GM10248 (cell line): Measurements from ENCODE around the gene NOS2.
"Not testable (repeated sequence)": the region's sequence is repeated elsewhere in the genome, so short reads cannot be mapped to it uniquely, and the experiment has no call there.

Source experiments
- CTCF ChIA-PET: fragments of 300-600 bp; sonication (Branson Sonifier 250); formaldehyde crosslinking; extraction: SDS; loops from one replicate; lab custom pipeline; 2021; ENCODE audit warnings: antibody characterized with exemption; lab: Yijun Ruan, JAX
- POLR2A ChIA-PET: fragments of 350-650 bp; sonication (Branson Sonifier 250); formaldehyde crosslinking; extraction: SDS; loops from one replicate; lab custom pipeline; 2020; ENCODE audit warnings: antibody characterized with exemption; lab: Yijun Ruan, JAX
- DNase-seq: peaks from one replicate; pipeline ENCODE4 v3.0.0; 2012; ENCODE audit errors: extremely low spot score
- TF ChIP-seq, protein P1 (sequence below): IDR thresholded peaks from 2 replicates; pipeline ENCODE4 v1.5.1; 2012; ENCODE audit warnings: mild to moderate bottlenecking, low read depth; ENCODE audit errors: extremely low read depth, missing control alignments, control extremely low read depth

NOS2 gene

DNA sequence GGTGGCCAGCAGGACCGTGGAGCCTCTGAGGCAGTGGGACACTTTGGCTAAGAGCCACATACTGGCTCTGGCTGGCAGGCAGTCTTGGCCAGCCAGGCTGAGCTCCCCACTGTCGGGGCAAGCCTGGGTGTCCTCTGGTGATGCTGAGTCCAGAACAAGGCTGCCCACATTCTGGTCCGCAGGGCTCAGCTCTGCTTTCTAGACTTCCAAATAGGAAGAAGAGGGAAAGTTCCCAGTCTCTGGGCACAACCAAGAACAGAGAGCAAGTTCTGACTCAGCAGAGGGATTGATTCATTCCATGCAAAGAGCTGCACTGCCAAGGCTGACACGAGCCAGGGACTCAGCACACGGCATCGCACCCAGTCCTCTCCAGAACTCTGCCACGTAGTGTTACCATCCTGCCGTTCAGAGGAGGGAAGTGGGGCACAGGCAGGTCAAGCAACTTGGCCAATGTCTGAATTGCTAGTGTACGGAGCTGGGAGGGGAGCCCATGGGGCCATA, 58.9 kb downstream of the NOS2 start:
- POLR2A ChIA-PET, result no interaction called here

DNA sequence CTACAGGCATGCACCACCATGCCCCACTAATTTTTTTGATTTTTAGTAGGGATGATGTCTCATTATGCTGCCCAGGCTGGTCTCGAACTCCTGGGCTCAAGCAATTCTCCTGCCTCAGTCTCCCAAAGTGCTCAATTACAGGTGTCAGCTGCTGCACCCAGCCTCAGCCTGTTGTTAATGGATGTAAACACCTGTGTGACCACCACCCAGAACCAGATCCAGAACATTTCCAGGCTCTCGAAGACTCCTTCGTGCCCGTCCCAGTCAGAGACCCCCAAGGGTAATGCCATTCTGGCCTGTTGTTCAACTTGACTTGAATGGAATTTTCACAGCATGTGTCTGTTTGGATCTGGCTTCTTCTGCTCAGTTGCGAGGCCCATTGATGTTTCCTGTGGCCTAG, 59.8 kb downstream of the NOS2 start:
- CTCF ChIA-PET, result interaction anchor here (1.1 to 6.6 kb wide), 3 partner anchors 16 to 153 kb away, joined by 3 to 34 read pairs (median 4); no protein-coding TSS in a partner anchor
- DNase-seq, POLR2A ChIA-PET: not testable (repeated sequence)

More for the DNA sequence above, 58.9 kb downstream of the NOS2 start:
- no peak for DNase-seq
- CTCF ChIA-PET, result interaction anchor here (1.1 to 6.6 kb wide), 4 partner anchors 15 to 152 kb away, joined by 3 to 34 read pairs (median 6); no protein-coding TSS in a partner anchor
- TF ChIP-seq, protein P1, sequence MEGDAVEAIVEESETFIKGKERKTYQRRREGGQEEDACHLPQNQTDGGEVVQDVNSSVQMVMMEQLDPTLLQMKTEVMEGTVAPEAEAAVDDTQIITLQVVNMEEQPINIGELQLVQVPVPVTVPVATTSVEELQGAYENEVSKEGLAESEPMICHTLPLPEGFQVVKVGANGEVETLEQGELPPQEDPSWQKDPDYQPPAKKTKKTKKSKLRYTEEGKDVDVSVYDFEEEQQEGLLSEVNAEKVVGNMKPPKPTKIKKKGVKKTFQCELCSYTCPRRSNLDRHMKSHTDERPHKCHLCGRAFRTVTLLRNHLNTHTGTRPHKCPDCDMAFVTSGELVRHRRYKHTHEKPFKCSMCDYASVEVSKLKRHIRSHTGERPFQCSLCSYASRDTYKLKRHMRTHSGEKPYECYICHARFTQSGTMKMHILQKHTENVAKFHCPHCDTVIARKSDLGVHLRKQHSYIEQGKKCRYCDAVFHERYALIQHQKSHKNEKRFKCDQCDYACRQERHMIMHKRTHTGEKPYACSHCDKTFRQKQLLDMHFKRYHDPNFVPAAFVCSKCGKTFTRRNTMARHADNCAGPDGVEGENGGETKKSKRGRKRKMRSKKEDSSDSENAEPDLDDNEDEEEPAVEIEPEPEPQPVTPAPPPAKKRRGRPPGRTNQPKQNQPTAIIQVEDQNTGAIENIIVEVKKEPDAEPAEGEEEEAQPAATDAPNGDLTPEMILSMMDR, result no peak

DNA sequence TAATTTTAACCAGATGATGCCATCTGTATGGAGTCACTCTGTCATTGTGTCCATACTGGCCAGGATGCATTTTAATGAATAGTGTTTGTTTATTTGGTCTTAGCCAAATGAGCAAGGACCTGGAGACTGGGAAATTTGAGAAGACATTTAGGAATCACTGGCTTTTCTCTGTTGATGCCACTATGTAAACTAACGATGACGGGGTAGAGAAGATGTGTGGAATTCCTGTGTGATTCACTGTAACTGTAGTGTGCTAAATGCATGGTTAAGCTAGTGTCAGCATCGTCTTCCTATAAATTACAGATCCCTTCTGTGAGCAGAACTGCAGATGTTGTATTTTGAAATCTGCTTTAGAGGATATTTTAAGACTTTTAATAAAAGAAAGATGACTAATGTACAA, 66.6 kb downstream of the NOS2 start:
- TF ChIP-seq, protein P1, result no peak
- DNase-seq, result no peak
- CTCF ChIA-PET, result no interaction called here
- POLR2A ChIA-PET, result no interaction called here

DNA sequence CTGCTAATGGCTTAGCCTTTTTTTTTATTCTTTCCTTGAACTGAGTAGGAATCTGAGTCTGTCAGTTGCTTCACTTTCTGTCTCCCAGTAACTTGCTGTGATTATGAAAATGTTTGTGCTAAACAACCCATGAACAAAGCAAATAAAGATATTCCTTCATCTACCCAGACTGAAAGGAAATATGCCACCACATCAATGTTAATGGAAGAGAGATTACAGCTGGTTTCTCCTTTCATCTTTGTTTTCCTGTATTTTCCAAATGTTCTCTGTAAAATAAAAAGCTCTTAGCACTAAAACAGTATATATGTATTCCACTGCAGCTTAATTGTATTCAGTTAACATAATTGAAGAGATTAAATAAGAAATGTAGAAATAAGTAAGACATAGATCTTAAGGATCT, 67.6 kb downstream of the NOS2 start:
- DNase-seq, POLR2A ChIA-PET: not testable (repeated sequence)
- CTCF ChIA-PET, result interaction anchor here (1.5 kb wide), 1 partner anchor 27 kb away, joined by 5 read pairs; no protein-coding TSS in a partner anchor

DNA sequence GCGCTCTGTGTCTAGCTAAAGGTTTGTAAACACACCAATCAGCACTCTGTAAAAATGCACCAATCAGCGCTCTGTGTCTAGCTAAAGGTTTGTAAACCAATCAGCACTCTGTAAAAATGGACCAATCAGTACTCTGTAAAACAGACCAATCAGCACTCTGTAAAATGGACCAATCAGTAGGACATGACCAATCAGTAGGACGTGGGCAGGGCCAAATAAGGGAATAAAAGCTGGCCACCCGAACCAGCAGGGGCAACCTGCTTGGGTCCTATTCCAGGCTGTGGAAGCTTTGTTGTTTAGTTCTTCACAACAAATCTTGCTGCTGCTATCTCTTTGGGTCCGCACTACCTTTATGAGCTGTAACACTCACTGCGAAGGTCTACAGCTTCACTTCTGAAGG, 74.3 kb downstream of the NOS2 start:
- POLR2A ChIA-PET, DNase-seq: not testable (repeated sequence)
- CTCF ChIA-PET, result interaction anchor here (1.7 to 2.0 kb wide), 2 partner anchors 11 to 12 kb away, joined by 4 to 5 read pairs; no protein-coding TSS in a partner anchor

DNA sequence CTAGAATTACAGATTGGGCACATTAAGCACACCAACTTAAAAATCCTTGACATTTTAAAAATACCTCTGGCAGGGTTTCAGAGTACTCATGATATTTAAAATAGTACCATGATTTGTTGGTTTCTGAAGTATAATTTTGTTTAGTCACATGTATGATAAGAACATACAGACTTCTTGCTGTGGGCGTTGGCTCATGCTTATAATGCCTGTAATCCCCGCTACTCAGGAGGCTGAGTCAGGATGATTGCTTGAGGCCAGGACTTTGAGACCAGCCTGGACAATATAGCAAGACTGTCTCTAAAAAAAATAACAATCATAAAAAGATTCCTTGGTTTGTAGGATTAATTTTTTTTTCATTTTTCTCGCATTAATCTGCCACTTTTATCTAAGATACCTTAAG, 78.5 kb downstream of the NOS2 start:
- ChIA-PET POLR2A (no interaction called here), CTCF (no interaction called here)
- TF ChIP-seq, protein P1, result no peak
- no peak for DNase-seq
